ENCODE data around the gene IQCF2. TPM values are rescaled to one million over a fixed set of nuclear protein-coding genes. Genes with fewer than 3 reads are reported as not detected.
"Not testable (repeated sequence)": the region's sequence is repeated elsewhere in the genome, so short reads cannot be mapped to it uniquely, and the experiment has no call there.

Gene IQCF2
- polyA plus RNA-seq, 3 donors = not detected

GRCh38 chr3:51874411-51874810 lies 13.0 kb downstream of the IQCF2 start:
- no peak overlapping the region for H3K27ac ChIP-seq (ENCODE audit: low read depth, low read length)
- WGBS, 3 donors = 76 to 82% (median 76%) methylated on average over 2 of the region's 2 CpGs

GRCh38 chr3:51874889-51875288 lies 13.5 kb downstream of the IQCF2 start:
- WGBS, 3 donors = 41 to 54% (median 49%) methylated on average over 4 of the region's 4 CpGs
- H3K27ac ChIP-seq (ENCODE audit: low read depth, low read length) = no peak overlapping the region

- 72 to 86% (median 80%) methylated on average over 4 of the region's 4 CpGs for WGBS, 3 donors
- H3K27ac ChIP-seq (ENCODE audit: low read depth, low read length) = no peak within 1 kb of the TSS
These were observed 14.1 kb downstream of the IQCF2 start, which contains the start of gene IQCF5 for GRCh38 chr3:51875501-51875900. Gene IQCF5 (minus strand): TSS chr3:51875601. CDS start chr3:51875531, 70 bp downstream.

GRCh38 chr3:51876186-51876585 lies 14.8 kb downstream of the IQCF2 start:
- 33 to 54% (median 42%) methylated on average over 6 of the region's 6 CpGs for WGBS, 3 donors
- no peak overlapping the region for H3K27ac ChIP-seq (ENCODE audit: low read depth, low read length)

DNA sequence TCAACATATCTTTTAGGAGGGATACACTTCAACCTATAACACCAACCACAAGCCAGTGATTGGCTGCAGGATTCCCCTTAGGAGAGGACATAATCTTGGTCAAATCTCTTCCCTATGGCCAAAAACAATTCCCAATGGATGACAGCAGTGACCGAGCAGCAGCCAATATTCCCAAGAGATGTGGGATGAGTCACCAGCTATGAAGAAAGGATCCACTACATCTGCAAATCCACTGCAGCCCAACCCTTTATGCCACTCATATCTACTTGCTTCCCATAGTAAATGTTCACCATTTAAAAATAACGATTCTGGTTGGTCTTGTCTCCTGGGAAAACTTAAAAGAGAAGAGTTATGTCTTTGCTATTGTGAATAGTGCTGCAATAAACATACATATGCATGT lies 18.5 kb downstream of the IQCF2 start:
- 26 to 41% (median 37%) methylated on average over 2 of the region's 2 CpGs for WGBS, 3 donors
- no peak overlapping the region for H3K27ac ChIP-seq (ENCODE audit: low read depth, low read length)

DNA sequence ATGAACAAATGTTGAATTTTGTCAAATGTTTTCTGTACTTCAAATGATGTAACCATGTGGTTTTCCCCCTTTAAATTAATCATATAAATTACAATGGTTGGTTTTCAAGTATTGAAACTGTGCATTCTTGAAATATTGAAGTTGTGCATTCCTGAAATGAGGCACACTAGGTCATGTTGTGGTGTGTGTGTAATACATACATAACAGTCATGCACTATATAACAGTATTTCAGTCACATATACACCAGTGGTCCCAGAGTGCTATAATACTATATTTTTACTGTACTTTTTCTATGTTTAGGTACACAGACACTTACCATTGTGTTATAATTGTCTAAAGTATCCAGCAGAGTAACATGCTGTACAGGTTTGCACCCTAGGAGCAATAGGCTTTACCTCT lies 25.0 kb downstream of the IQCF2 start:
- no peak overlapping the region for H3K27ac ChIP-seq (ENCODE audit: low read depth, low read length)

DNA sequence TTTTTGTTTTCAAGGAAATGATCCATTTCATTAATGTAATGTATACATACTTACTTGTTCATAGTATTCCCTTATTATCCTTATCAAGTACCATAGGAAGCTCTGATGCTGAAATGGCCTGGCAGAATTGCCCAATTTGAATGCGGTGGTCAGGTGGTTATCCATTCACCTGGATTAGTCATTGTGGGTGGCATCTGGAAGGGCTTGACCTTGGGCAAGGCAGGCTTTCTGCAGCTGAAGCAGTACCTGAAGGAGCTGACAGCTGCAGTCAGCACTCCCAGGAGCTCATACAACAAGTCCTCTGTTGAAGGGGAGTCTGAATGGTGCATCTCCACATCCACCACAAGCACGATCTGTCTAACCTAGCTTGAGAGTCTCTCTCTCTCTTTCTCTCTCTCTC lies 26.2 kb downstream of the IQCF2 start:
- no peak overlapping the region for H3K27ac ChIP-seq (ENCODE audit: low read depth, low read length)
- WGBS, 3 donors = 57 to 87% (median 87%) methylated on average over 2 of the region's 2 CpGs

DNA sequence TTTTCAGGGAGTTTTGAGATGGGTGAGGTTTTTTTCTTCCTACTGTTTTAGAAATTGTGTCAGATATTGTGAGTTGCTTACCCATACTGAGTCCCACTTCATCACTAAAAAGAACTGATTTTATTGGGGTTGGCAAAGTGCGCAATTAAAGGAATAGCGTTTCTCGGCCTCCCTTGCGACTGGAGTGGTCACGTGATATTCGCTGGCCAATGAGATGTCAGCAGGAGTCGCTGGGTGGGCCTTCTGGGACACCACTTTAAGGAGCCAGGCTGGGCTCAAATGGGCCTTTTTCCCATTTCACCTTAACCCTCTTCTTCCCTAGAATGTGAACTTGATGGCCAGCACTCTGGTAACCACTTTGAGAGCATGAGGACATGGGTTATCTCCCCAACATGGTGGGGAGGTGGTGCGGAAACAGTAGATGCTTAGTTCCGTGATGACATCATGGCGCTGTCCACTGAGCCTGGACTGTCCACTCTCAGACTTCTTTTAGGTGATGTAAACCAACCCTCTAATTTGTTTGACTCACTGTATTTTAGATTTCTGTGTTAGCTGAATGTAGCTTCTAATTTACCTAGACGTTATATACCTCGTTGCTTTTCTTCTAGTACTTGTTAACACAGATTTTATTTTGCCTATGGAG lies 27.2 kb downstream of the IQCF2 start:
- 91 to 93% (median 93%) methylated on average over 12 of the region's 12 CpGs for WGBS, 3 donors
- no peak overlapping the region for H3K27ac ChIP-seq (ENCODE audit: low read depth, low read length)

- 67 to 72% (median 71%) methylated on average over 7 of the region's 7 CpGs for WGBS, 3 donors
- H3K27ac ChIP-seq (ENCODE audit: low read depth, low read length) = no peak overlapping the region
These were observed 30.0 kb downstream of the IQCF2 start for GRCh38 chr3:51891242-51892039.

DNA sequence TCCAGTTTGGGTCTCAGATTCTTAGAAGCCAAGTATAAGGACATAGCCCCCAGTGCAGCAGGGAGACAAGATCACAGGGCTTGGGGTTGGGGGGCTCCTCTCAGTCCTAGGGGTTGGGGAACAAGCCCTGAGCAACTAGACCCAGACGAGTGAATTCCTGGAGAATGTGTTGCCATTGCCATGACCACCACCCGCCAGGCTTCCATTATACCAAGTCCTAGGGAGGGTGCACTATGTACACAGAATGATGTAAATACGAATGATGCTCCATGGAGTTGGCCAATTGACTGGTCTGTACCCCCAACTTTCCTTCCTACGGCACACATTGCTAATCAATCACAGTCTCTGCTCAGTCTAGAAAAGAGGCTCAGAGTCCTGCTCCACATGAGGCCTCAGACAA lies 33.0 kb downstream of the IQCF2 start:
- H3K27ac ChIP-seq (ENCODE audit: low read depth, low read length) = no peak overlapping the region
- 76 to 88% (median 85%) methylated on average over 4 of the region's 4 CpGs for WGBS, 3 donors

GRCh38 chr3:51894939-51895338 lies 33.5 kb downstream of the IQCF2 start:
- WGBS, 3 donors = 91 to 95% (median 93%) methylated on average over 16 of the region's 16 CpGs
- no peak overlapping the region for H3K27ac ChIP-seq (ENCODE audit: low read depth, low read length)

DNA sequence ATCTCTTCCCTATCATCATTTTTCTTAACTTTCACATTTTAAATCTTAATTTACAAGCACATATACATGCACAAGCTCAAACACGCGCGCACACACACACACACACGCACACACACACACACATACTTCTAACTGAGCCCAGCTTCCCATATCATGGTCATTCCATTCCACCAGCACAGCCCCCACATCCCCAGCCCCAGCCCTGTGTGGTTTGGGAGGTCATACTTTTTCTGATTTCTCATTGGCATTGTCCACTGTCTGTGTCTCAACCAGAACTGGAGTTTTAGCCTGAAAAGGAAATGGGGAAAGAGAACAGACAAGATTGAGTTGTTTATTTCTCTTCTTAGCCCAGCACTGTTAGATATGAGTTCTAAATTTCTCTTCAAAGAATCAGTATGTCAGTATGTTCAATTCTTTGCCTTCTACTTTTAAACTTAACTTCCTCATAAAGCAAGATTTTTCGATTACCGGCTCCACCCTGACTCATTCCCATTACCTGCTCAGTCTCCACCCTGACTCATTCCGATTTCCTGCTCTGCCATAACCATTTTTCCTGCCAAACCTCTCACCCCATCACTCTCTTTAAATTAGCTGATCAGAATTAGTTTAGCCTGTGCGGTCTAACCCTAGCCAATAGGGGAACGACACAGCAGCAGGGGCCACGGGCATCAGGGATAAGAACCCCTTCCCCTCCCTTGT lies 35.3 kb downstream of the IQCF2 start:
- 88 to 92% (median 91%) methylated on average over 10 of the region's 10 CpGs for WGBS, 3 donors
- no peak overlapping the region for H3K27ac ChIP-seq (ENCODE audit: low read depth, low read length)

- no peak overlapping the region for H3K27ac ChIP-seq (ENCODE audit: low read depth, low read length)
- 79 to 86% (median 86%) methylated on average over 15 of the region's 15 CpGs for WGBS, 3 donors
These were observed 36.0 kb downstream of the IQCF2 start for GRCh38 chr3:51897391-51897790.

DNA sequence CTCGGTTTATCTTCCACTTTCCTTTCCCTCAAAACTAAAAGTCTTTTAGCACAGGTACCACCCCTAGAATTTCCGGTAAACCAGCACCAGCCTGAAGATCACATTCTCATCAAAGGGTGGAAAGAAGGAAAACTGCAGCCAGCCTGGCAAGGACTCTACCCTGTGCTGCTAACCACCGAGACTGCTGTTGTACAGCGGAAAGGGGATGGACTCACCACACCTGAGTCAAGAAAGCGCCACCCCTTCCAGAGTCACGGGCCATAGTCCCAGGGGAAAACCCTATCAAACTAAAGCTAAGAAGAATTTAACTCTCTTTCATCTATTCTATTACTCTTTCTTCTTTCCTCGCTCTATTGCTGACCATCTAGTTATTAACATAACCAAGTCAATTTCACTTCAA lies 38.6 kb downstream of the IQCF2 start:
- WGBS, 3 donors = 48 to 80% (median 70%) methylated on average over 7 of the region's 7 CpGs
- not testable (repeated sequence) for H3K27ac ChIP-seq (ENCODE audit: low read depth, low read length)

- 71 to 77% (median 73%) methylated on average over 6 of the region's 7 CpGs for WGBS, 3 donors
- not testable (repeated sequence) for H3K27ac ChIP-seq (ENCODE audit: low read depth, low read length)
These were observed 40.9 kb downstream of the IQCF2 start for GRCh38 chr3:51902361-51902760.

GRCh38 chr3:51904034-51904823 lies 42.8 kb downstream of the IQCF2 start:
- no peak overlapping the region for H3K27ac ChIP-seq (ENCODE audit: low read depth, low read length)
- WGBS, 3 donors = 86 to 93% (median 87%) methylated on average over 2 of the region's 2 CpGs

DNA sequence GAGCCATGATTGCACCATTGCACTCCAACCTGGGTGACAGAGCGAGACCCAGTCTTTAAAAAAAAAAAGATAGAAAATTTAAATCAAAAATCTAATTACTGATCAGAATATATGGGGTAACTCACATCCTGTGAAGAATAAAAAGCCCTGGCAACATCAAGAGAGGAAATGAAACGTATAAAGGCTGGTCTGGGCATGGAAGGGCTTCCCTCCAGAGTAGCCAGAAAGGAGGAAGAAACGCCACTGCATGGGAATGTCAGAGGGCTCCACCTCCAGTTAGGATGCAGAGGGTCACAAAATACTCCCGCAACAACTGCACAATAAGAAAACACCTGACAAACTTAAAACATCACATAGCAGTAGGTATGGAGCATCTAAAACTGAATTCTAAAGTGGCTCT lies 46.6 kb downstream of the IQCF2 start:
- no peak overlapping the region for H3K27ac ChIP-seq (ENCODE audit: low read depth, low read length)
- 71 to 87% (median 77%) methylated on average over 4 of the region's 4 CpGs for WGBS, 3 donors

Measured in adipose tissue (tissue), 3 donors.